ENCODE measurements around the gene MIPOL1. TPM values are rescaled to one million over a fixed set of nuclear protein-coding genes. Genes with fewer than 3 reads are reported as not detected.

MIPOL1 gene
- total and polyA plus RNA-seq, 9 of the 15 experiments (the other 6 are each of a cell fraction or from before 2014, with no cell fraction given) = 6.7 to 21.9 (median 12.4) TPM

DNA sequence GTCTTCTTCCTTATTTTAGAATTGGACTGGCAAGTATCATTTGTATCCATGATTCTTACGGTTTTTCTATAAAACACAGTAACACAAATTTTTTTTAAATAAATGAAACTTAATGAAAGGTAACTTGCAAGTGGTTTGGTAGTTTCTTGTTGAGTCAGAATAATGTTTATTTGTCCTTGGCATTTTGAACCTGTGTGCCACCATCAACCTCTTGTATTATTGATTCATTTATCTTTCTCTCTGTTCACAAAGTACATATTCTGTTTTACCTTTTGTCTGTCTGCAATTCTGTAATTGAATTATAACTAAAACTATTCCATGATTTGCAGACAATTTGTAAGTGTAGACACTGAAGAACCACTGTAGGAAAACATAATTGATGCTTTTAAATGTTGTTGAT lies 54.7 kb downstream of the MIPOL1 start:
- no peak for DNase-seq (ENCODE audit: extremely low read depth in 1 of 4, low spot score in 3 of 4)
- ChIA-PET CTCF (ENCODE audit: low intra/inter-chr PET ratio) (no interaction called here), POLR2A (no interaction called here)
- no peaks in the 10 kb centered on the region for H3K9me1 ChIP-seq (ENCODE audit: control insufficient read depth, insufficient read depth, low read length)
- no peak overlapping the region for H2AFZ ChIP-seq (ENCODE audit: low read depth, low read length)
- H3K79me2 ChIP-seq (ENCODE audit: control insufficient read depth, insufficient read depth, low read length) = no peaks in the 10 kb centered on the region
- ATAC-seq = no peak
- in situ Hi-C loops (cut with MboI) (loop anchor here (5.0 to 25.0 kb wide), 2 partner anchors 335 to 620 kb away; partner anchors contain the start of genes FOXA1 and TTC6), intact Hi-C loops (cut with micrococcal nuclease) (no loop called here)
- BruUV-seq (replicated peaks) = no TSS peak
- H3K9me3 ChIP-seq (replicated peaks; ENCODE audit: control insufficient read depth, insufficient read depth, low read depth, low read length) = no peaks in the 10 kb centered on the region
- no peak for FAIRE-seq
- 0 out of 3 replicates have a peak, but pooled peaks cover 2% of the 10 kb centered on the region for H3K36me3 ChIP-seq (ENCODE audit: control insufficient read depth, insufficient read depth, low read length)
- no peak overlapping the region for H3K4me2 ChIP-seq (ENCODE audit: insufficient read depth, low read length)
- no peak overlapping the region for H3K4me3 ChIP-seq
- no peaks in the 10 kb centered on the region for H4K20me1 ChIP-seq (replicated peaks; ENCODE audit: control insufficient read depth, insufficient read depth, low read length)
- no peaks in the 10 kb centered on the region for H3K4me1 ChIP-seq (replicated peaks in 1 of 2; ENCODE audit: control insufficient read depth in 2 of 2, insufficient read depth in 2 of 2, low read length in 2 of 2)
- no peaks in the 10 kb centered on the region for H3K27me3 ChIP-seq (ENCODE audit: control insufficient read depth in 2 of 2, insufficient read depth in 2 of 2, low read length in 2 of 2)
- 100% methylated on average over 1 of the region's 1 CpG for WGBS (ENCODE audit: insufficient coverage, low coverage, missing lambda C conversion rate)
- H3K27ac ChIP-seq (ENCODE audit: extremely low read depth, low read depth, low read length) = no peak overlapping the region
- no peak overlapping the region for H3K9ac ChIP-seq (ENCODE audit: insufficient read depth in 1 of 2, low read depth in 2 of 2, low read length in 2 of 2)
- no peak for TF ChIP-seq ELF1 (tag; IDR thresholded peaks at IDR 0.05)
- no peak for TF ChIP-seq SNIP1 (IDR thresholded peaks at IDR 0.05; ENCODE audit: low read depth)
- TF ChIP-seq EHMT2 (IDR thresholded peaks at IDR 0.05) = no peak
- TF ChIP-seq THAP7 (CRISPR knock-in tag; IDR thresholded peaks at IDR 0.05) = no peak
- TF ChIP-seq ZNF785 (CRISPR knock-in tag; IDR thresholded peaks at IDR 0.05) = no peak
- TF ChIP-seq MTA2 (IDR thresholded peaks at IDR 0.05; ENCODE audit: low read depth) = no peak
- TF ChIP-seq ARNT (IDR thresholded peaks at IDR 0.05) = no peak
- no peak for TF ChIP-seq ZNF253 (CRISPR knock-in tag; conservative IDR thresholded peaks at IDR 0.05)
- no peak for TF ChIP-seq SMAD3 (CRISPR knock-in tag; conservative IDR thresholded peaks at IDR 0.05)
- no peak for TF ChIP-seq TCF7 (IDR thresholded peaks at IDR 0.05; ENCODE audit: borderline replicate concordance)
- TF ChIP-seq TBP (optimal IDR thresholded peaks at IDR 0.05; ENCODE audit: low read depth, low read length) = no peak
- TF ChIP-seq ZNF212 (CRISPR knock-in tag; IDR thresholded peaks at IDR 0.05) = no peak
- TF ChIP-seq PHF21A (IDR thresholded peaks at IDR 0.05; ENCODE audit: borderline replicate concordance, low read depth) = no peak
- no peak for TF ChIP-seq ZNF778 (CRISPR knock-in tag; IDR thresholded peaks at IDR 0.05)
- TF ChIP-seq NR2C1 (IDR thresholded peaks at IDR 0.05) = no peak
- TF ChIP-seq NR2C1 (tag; IDR thresholded peaks at IDR 0.05) = no peak
- TF ChIP-seq E2F5 (CRISPR knock-in tag; IDR thresholded peaks at IDR 0.05) = no peak
- TF ChIP-seq, protein P1, sequence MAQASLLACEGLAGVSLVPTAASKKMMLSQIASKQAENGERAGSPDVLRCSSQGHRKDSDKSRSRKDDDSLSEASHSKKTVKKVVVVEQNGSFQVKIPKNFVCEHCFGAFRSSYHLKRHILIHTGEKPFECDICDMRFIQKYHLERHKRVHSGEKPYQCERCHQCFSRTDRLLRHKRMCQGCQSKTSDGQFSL (CRISPR knock-in tag; IDR thresholded peaks at IDR 0.05) = no peak
- TF ChIP-seq, protein P1 (tag; IDR thresholded peaks at IDR 0.05) = no peak

Data from K562 (cell line).